ENCODE measurements around the gene RPL27A.

The RPL27A gene

GRCh38 chr11:8709002-8709672 is 26.5 kb downstream of the RPL27A start:
- Histone ChIP-seq H3K4me3 (no peak overlapping the region), H3K9me3 (ENCODE audit: low read depth, low read length) (no peaks in the 10 kb centered on the region), H3K27ac (no peak overlapping the region), H3K36me3 (ENCODE audit: insufficient read depth, low read length) (no peaks in the 10 kb centered on the region), H3K9ac (ENCODE audit: insufficient read length) (no peak overlapping the region)
- TF ChIP-seq EZH2 (IDR thresholded peaks at IDR 0.05) = no peak
- TF ChIP-seq POLR2AphosphoS5 (IDR thresholded peaks at IDR 0.05; ENCODE audit: borderline replicate concordance, low read depth, low read length) = no peak
- TF ChIP-seq FOXP2 (optimal IDR thresholded peaks at IDR 0.05; ENCODE audit: control extremely low read depth, extremely low read length, insufficient read depth) = no peak
- no peak for DNase-seq (ENCODE audit: low read depth, low spot score)

GRCh38 chr11:8709777-8710176 is 27.2 kb downstream of the RPL27A start:
- no peak for DNase-seq (ENCODE audit: low read depth, low spot score)
- H3K27ac ChIP-seq = no peak overlapping the region
- H3K4me3 ChIP-seq = no peak overlapping the region
- H3K9ac ChIP-seq (ENCODE audit: insufficient read length) = no peak overlapping the region
- TF ChIP-seq EZH2 (IDR thresholded peaks at IDR 0.05) (no peak), FOXP2 (optimal IDR thresholded peaks at IDR 0.05; ENCODE audit: control extremely low read depth, extremely low read length, insufficient read depth) (no peak), POLR2AphosphoS5 (IDR thresholded peaks at IDR 0.05; ENCODE audit: borderline replicate concordance, low read depth, low read length) (no peak)
- no peaks in the 10 kb centered on the region for H3K9me3 ChIP-seq (ENCODE audit: low read depth, low read length)
- no peaks in the 10 kb centered on the region for H3K36me3 ChIP-seq (ENCODE audit: insufficient read depth, low read length)

GRCh38 chr11:8711895-8712442 is 29.4 kb downstream of the RPL27A start:
- TF ChIP-seq POLR2AphosphoS5 (IDR thresholded peaks at IDR 0.05; ENCODE audit: borderline replicate concordance, low read depth, low read length) (no peak), FOXP2 (optimal IDR thresholded peaks at IDR 0.05; ENCODE audit: control extremely low read depth, extremely low read length, insufficient read depth) (no peak)
- Histone ChIP-seq H3K27ac (no peak overlapping the region), H3K9me3 (ENCODE audit: low read depth, low read length) (no peaks in the 10 kb centered on the region), H3K36me3 (ENCODE audit: insufficient read depth, low read length) (no peaks in the 10 kb centered on the region), H3K9ac (ENCODE audit: insufficient read length) (no peak overlapping the region), H3K4me3 (no peak overlapping the region)
- no peak for DNase-seq (ENCODE audit: low read depth, low spot score)

GRCh38 chr11:8712506-8712905 is 29.9 kb downstream of the RPL27A start:
- no peak for DNase-seq (ENCODE audit: low read depth, low spot score)
- TF ChIP-seq EZH2 (IDR thresholded peaks at IDR 0.05) = no peak
- TF ChIP-seq POLR2AphosphoS5 (IDR thresholded peaks at IDR 0.05; ENCODE audit: borderline replicate concordance, low read depth, low read length) = no peak
- TF ChIP-seq FOXP2 (optimal IDR thresholded peaks at IDR 0.05; ENCODE audit: control extremely low read depth, extremely low read length, insufficient read depth) = no peak
- Histone ChIP-seq H3K36me3 (ENCODE audit: insufficient read depth, low read length) (no peaks in the 10 kb centered on the region), H3K4me3 (no peak overlapping the region), H3K9me3 (ENCODE audit: low read depth, low read length) (no peaks in the 10 kb centered on the region), H3K9ac (ENCODE audit: insufficient read length) (no peak overlapping the region), H3K27ac (no peak overlapping the region)

GRCh38 chr11:8713760-8714454 is 31.3 kb downstream of the RPL27A start:
- no peaks in the 10 kb centered on the region for H3K36me3 ChIP-seq (ENCODE audit: insufficient read depth, low read length)
- no peak overlapping the region for H3K27ac ChIP-seq
- no peaks in the 10 kb centered on the region for H3K9me3 ChIP-seq (ENCODE audit: low read depth, low read length)
- H3K4me3 ChIP-seq = no peak overlapping the region
- DNase-seq (ENCODE audit: low read depth, low spot score) = no peak
- H3K9ac ChIP-seq (ENCODE audit: insufficient read length) = no peak overlapping the region
- no peak for TF ChIP-seq EZH2 (IDR thresholded peaks at IDR 0.05)
- no peak for TF ChIP-seq POLR2AphosphoS5 (IDR thresholded peaks at IDR 0.05; ENCODE audit: borderline replicate concordance, low read depth, low read length)
- no peak for TF ChIP-seq FOXP2 (optimal IDR thresholded peaks at IDR 0.05; ENCODE audit: control extremely low read depth, extremely low read length, insufficient read depth)

GRCh38 chr11:8714622-8715225 is 32.1 kb downstream of the RPL27A start:
- Histone ChIP-seq H3K4me3 (no peak overlapping the region), H3K27ac (no peak overlapping the region), H3K36me3 (ENCODE audit: insufficient read depth, low read length) (no peaks in the 10 kb centered on the region), H3K9me3 (ENCODE audit: low read depth, low read length) (no peaks in the 10 kb centered on the region), H3K9ac (ENCODE audit: insufficient read length) (no peak overlapping the region)
- no peak for DNase-seq (ENCODE audit: low read depth, low spot score)
- TF ChIP-seq POLR2AphosphoS5 (IDR thresholded peaks at IDR 0.05; ENCODE audit: borderline replicate concordance, low read depth, low read length) (no peak), FOXP2 (optimal IDR thresholded peaks at IDR 0.05; ENCODE audit: control extremely low read depth, extremely low read length, insufficient read depth) (no peak), EZH2 (IDR thresholded peaks at IDR 0.05) (no peak)

GRCh38 chr11:8715501-8715900 is 32.9 kb downstream of the RPL27A start:
- no peaks in the 10 kb centered on the region for H3K9me3 ChIP-seq (ENCODE audit: low read depth, low read length)
- no peak overlapping the region for H3K27ac ChIP-seq
- H3K9ac ChIP-seq (ENCODE audit: insufficient read length) = no peak overlapping the region
- no peak overlapping the region for H3K4me3 ChIP-seq
- DNase-seq (ENCODE audit: low read depth, low spot score) = no peak
- TF ChIP-seq EZH2 (IDR thresholded peaks at IDR 0.05) = no peak
- no peak for TF ChIP-seq FOXP2 (optimal IDR thresholded peaks at IDR 0.05; ENCODE audit: control extremely low read depth, extremely low read length, insufficient read depth)
- no peak for TF ChIP-seq POLR2AphosphoS5 (IDR thresholded peaks at IDR 0.05; ENCODE audit: borderline replicate concordance, low read depth, low read length)
- H3K36me3 ChIP-seq (ENCODE audit: insufficient read depth, low read length) = no peaks in the 10 kb centered on the region

GRCh38 chr11:8717544-8717875 is 34.9 kb downstream of the RPL27A start:
- Histone ChIP-seq H3K9ac (ENCODE audit: insufficient read length) (no peak overlapping the region), H3K36me3 (ENCODE audit: insufficient read depth, low read length) (no peaks in the 10 kb centered on the region), H3K27ac (no peak overlapping the region), H3K9me3 (ENCODE audit: low read depth, low read length) (no peaks in the 10 kb centered on the region), H3K4me3 (no peak overlapping the region)
- TF ChIP-seq EZH2 (IDR thresholded peaks at IDR 0.05) (no peak), POLR2AphosphoS5 (IDR thresholded peaks at IDR 0.05; ENCODE audit: borderline replicate concordance, low read depth, low read length) (no peak), FOXP2 (optimal IDR thresholded peaks at IDR 0.05; ENCODE audit: control extremely low read depth, extremely low read length, insufficient read depth) (no peak)
- no peak for DNase-seq (ENCODE audit: low read depth, low spot score)
